Calu3 (cell line): ENCODE results near the gene DNHD1. TPM values are rescaled to one million over a fixed set of nuclear protein-coding genes. Genes with fewer than 3 reads are reported as not detected.
A peak's percentile ranks its signal among the peaks of the same experiment; 100 is the strongest.

Experiments
- BruUV-seq: library from RNA; stranded (reverse); fragments of 400-500 nt; replicated peaks from 2 replicates; lab custom pipeline; 2021; lab: Mats Ljungman, UMichigan
- CTCF ChIA-PET: fragments of 300-600 bp; sonication (Branson Sonifier 250); formaldehyde crosslinking; loops from one replicate; lab custom pipeline; 2022; ENCODE audit warnings: antibody characterized with exemption; lab: Charles Lee
- DNase-seq: peaks from one replicate; pipeline ENCODE4 v3.0.0; 2022
- H3K27ac Mint-ChIP-seq: one replicate; pipeline ENCODE4 v1.8.0; 2022; ENCODE audit warnings: mixed read lengths; ENCODE audit not compliant: unreplicated experiment
- H3K27me3 Mint-ChIP-seq: one replicate; pipeline ENCODE4 v1.8.0; 2022; ENCODE audit warnings: mixed read lengths; ENCODE audit not compliant: unreplicated experiment
- H3K36me3 Mint-ChIP-seq: one replicate; pipeline ENCODE4 v1.8.0; 2022; ENCODE audit warnings: mild to moderate bottlenecking, moderate library complexity, mixed read lengths; ENCODE audit not compliant: insufficient read depth, unreplicated experiment
- H3K4me1 Mint-ChIP-seq: one replicate; pipeline ENCODE4 v1.8.0; 2022; ENCODE audit warnings: mild to moderate bottlenecking, low read depth, mixed read lengths; ENCODE audit not compliant: unreplicated experiment
- H3K4me3 Mint-ChIP-seq: one replicate; pipeline ENCODE4 v1.8.0; 2022; ENCODE audit warnings: mild to moderate bottlenecking, low read depth, moderate library complexity, mixed read lengths; ENCODE audit not compliant: unreplicated experiment
- H3K9me3 Mint-ChIP-seq: one replicate; pipeline ENCODE4 v1.8.0; 2022; ENCODE audit warnings: low read depth, mixed read lengths; ENCODE audit not compliant: unreplicated experiment
- intact Hi-C: fragments of 100-400 bp; cut with micrococcal nuclease; formaldehyde crosslinking; loops from one replicate; pipeline ENCODE4 v1.10.0; 2022; ENCODE audit not compliant: unreplicated experiment
- total RNA-seq: library from RNA; stranded (reverse); gene quantifications from 2 replicates; pipeline ENCODE4 v1.2.3, GENCODE V29; 2022
- TF ChIP-seq, protein P1 (sequence below): fragments of 200-600 bp; IDR thresholded peaks from one replicate; pipeline ENCODE4 v1.8.0; 2022; ENCODE audit warnings: antibody characterized with exemption; ENCODE audit not compliant: unreplicated experiment

Gene DNHD1
- total RNA-seq, 1 experiment from 2014 or later: 41.2 TPM

DNA sequence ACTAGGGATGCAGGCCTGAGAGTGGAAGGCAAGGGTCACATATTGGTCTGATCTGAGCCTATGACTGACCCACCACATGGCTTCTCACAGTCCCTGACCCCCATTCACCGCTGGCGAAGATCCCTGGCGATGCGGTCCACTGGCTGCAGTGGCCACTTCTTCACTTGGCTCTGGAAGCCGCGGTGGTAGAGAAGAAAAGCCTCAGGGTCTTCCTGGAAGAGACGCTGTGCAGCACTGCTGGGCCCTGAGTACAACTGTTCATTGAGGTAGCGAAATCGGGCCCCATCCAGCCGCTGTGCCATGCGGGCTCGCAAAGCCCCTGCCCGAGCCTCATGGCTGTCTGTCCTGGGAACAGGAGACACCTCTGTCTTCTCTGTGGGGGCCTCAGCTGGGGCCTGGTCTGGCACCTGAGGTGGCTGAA is 104.0 kb downstream of the DNHD1 start:
- no peak for DNase-seq
- no TSS peak for BruUV-seq
- Mint-ChIP-seq H3K27me3 (no peaks in the 10 kb centered on the region), H3K9me3 (no peaks in the 10 kb centered on the region), H3K36me3 (peaks cover 13% of the 10 kb centered on the region), H3K27ac (no peak overlapping the region), H3K4me1 (peaks cover 10% of the 10 kb centered on the region), H3K4me3 (no peak overlapping the region)
- TF ChIP-seq, protein P1, sequence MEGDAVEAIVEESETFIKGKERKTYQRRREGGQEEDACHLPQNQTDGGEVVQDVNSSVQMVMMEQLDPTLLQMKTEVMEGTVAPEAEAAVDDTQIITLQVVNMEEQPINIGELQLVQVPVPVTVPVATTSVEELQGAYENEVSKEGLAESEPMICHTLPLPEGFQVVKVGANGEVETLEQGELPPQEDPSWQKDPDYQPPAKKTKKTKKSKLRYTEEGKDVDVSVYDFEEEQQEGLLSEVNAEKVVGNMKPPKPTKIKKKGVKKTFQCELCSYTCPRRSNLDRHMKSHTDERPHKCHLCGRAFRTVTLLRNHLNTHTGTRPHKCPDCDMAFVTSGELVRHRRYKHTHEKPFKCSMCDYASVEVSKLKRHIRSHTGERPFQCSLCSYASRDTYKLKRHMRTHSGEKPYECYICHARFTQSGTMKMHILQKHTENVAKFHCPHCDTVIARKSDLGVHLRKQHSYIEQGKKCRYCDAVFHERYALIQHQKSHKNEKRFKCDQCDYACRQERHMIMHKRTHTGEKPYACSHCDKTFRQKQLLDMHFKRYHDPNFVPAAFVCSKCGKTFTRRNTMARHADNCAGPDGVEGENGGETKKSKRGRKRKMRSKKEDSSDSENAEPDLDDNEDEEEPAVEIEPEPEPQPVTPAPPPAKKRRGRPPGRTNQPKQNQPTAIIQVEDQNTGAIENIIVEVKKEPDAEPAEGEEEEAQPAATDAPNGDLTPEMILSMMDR: no peak
- CTCF ChIA-PET: no interaction called here
- intact Hi-C loops: no loop called here

DNA sequence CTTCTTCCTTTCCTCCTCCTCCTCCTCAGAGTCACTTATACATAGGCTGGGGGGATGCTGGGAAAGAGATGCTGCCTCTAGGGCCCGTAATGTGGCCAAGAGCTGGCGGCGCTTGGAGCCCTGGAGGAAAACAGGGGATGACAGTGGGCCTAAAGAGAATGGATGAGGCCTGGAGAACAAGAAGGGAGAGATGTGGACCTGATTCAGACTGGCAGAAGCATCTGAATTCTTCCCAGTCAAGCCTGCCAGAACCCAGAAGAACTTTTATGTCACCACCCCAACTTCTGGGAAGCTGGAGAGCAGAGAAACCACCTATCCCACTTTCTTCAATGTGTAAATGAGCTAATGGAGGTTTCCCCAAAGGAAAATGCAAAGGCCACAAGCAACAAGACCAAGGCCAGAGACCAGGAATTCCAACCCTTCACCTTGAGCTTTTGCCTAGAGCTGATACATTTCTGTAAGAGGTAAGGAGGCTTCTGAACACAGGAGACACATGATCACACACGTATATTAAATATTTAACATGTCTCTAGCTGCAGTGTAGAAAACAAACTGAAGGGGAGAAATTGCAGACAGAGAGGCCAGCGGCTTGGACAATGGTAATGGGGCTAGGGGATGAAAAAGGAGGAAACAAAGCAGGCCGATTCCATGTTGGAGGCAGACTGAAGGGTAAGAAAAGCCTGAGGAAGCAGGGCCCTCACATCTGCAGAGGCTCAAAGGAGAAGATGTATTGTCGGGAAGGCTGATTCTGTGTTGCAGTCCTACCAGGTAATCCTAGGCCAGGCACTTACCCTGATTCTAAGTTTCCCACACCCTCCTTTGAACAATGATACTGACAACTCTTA is 105.2 kb downstream of the DNHD1 start:
- intact Hi-C loops: no loop called here
- Mint-ChIP-seq H3K36me3 (peaks cover 19% of the 10 kb centered on the region), H3K4me1 (peaks cover 12% of the 10 kb centered on the region), H3K4me3 (no peak overlapping the region), H3K9me3 (no peaks in the 10 kb centered on the region), H3K27me3 (no peaks in the 10 kb centered on the region), H3K27ac (no peak overlapping the region)
- TF ChIP-seq, protein P1: no peak
- no peak for DNase-seq
- no TSS peak for BruUV-seq
- CTCF ChIA-PET: no interaction called here

DNA sequence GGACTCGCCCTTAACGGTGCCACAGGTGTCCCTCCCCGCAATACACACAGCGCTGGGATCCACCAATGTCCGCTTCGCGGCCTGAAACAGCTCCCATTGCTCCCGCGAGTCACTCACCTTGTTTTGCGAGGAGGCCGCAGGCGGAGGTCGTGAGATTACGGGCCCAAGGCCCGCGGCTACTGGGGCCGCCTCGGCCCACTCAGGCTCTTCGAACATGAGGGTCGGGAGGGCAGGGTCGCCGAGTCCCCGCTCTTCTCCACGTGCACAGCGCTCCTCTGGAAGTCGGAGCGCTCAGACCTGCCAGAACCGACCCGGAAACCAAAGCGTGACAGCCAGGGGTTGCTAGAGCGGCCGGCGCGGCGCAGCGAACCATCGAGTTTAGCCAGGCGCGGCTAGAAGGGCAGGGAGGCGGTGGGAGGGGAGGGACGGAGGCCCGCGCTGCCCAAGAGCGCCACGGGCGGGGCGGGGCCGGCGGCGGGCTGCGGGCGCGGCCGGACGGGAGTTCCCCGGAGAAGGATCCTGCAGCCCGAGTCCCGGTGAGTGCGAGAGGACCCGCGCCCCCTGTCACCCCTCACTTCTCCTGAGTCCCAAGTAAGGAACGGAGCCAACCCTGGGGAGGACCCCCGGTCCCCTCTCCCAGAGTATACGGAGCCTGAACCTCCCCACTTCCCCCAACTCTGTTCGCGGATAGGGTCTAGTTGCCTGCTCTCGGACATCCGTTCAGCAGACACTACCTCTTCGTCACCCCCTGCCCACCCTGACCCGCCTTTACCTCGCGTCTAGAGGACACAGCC is 106.4 kb downstream of the DNHD1 start, which contains the start of the genes ILK and RRP8:
TSS of gene ILK (plus strand) at position 488 of the 794 bp plus-strand sequence. CDS start 498 bp downstream, outside the sequence.
TSS of gene RRP8 (minus strand) at position 330 of the 794 bp plus-strand sequence. CDS start at position 216, 114 bp downstream.
- BruUV-seq: no TSS peak
- CTCF ChIA-PET: interaction anchor here (1.3 to 1.4 kb wide), 2 partner anchors 64 to 80 kb away, joined by 8 to 10 read pairs; partner anchors contain the start of gene MRPL17
- H3K4me3 Mint-ChIP-seq: no peak within 1 kb of the TSS
- DNase-seq: peak; percentile 91
- H3K36me3 Mint-ChIP-seq: peaks cover 11% of the 10 kb centered on the region
- intact Hi-C loops: no loop called here
- H3K27me3 Mint-ChIP-seq: no peaks in the 10 kb centered on the region
- TF ChIP-seq, protein P1: no peak
- H3K9me3 Mint-ChIP-seq: no peaks in the 10 kb centered on the region
- peaks cover 17% of the 10 kb centered on the region for H3K4me1 Mint-ChIP-seq
- no peak within 1 kb of the TSS for H3K27ac Mint-ChIP-seq

DNA sequence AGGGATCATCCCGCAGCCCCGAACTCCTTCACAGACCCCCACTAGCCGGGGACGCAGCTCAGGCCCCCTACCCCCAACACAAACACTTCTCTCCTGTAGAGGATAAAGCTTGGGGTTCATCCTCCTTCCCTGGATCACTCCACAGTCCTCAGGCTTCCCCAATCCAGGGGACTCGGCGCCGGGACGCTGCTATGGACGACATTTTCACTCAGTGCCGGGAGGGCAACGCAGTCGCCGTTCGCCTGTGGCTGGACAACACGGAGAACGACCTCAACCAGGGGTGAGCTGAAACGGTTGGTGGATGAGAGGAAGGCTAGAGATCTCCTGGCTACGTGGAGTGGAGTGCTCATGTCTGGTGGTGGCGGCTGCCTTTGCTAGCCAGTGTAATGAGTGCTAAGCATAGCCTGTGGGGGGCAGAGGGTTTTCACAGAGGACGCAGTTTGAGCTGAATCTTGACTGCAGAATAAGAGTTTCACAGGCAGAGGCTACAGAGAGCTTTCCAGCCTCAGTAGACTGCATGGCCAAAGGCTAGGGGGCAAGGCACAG is 107.1 kb downstream of the DNHD1 start:
- H3K36me3 Mint-ChIP-seq: peaks cover 11% of the 10 kb centered on the region
- H3K4me3 Mint-ChIP-seq: no peak overlapping the region
- no peak overlapping the region for H3K27ac Mint-ChIP-seq
- CTCF ChIA-PET: interaction anchor here (1.2 to 1.4 kb wide), 3 partner anchors 64 to 206 kb away, joined by 3 to 10 read pairs (median 8); partner anchors contain the start of gene MRPL17
- H3K4me1 Mint-ChIP-seq: peaks cover 17% of the 10 kb centered on the region
- intact Hi-C loops: no loop called here
- peak; percentile 26 for DNase-seq
- H3K27me3 Mint-ChIP-seq: no peaks in the 10 kb centered on the region
- TSS peak; percentile 59 for BruUV-seq
- TF ChIP-seq, protein P1: no peak
- no peaks in the 10 kb centered on the region for H3K9me3 Mint-ChIP-seq
